HG03175 (cell line): ENCODE data around the gene KCNA10.
"Not testable (repeated sequence)": the region's sequence is repeated elsewhere in the genome, so short reads cannot be mapped to it uniquely, and the experiment has no call there.

Source experiments
- ATAC-seq: cut with Tn5 transposase; IDR thresholded peaks from one replicate; pipeline ENCODE4 v1.9.1; 2021; ENCODE audit warnings: mild to moderate bottlenecking, moderate library complexity; ENCODE audit not compliant: unreplicated experiment

The KCNA10 gene

DNA sequence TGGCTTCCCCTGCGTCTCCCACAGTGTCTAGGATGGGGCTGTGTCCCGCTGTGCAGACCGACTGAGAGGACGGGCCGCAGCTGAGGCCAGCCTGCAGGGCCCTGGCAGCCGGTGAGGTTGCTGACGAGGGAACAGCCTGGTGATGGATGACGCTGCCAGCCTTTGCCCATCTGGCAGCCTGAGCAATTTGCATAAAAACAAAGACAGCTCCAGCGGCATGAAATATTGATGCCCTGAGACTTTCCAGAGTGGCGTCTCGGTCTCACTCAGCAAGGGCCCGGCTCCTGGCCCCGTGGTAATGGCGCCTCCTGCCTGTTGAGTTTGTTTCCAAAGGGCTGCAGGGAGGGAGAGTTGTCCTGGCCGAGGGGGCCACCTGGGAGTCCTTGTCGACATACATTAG lies 19.1 kb upstream of the KCNA10 start:
- ATAC-seq: no peak

DNA sequence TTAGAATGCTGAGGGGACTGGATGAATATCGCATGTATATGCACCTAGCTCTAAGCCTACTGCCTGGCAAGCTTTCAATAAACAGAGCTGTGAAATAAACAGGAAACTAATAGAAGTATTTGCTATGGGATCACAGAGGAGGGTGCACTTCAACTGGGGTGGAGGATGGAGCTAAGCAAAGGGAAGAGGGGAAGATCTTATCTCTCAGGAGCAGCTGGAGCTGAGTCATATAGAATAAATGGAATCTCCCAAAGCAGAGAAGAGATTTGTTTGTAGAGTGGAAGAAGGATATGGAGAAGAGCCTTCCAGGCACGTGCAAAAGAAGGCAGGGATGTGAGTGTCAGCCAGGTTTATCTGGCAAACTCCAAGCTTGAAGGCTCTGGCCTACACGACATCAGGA lies 17.0 kb upstream of the KCNA10 start:
- no peak for ATAC-seq

DNA sequence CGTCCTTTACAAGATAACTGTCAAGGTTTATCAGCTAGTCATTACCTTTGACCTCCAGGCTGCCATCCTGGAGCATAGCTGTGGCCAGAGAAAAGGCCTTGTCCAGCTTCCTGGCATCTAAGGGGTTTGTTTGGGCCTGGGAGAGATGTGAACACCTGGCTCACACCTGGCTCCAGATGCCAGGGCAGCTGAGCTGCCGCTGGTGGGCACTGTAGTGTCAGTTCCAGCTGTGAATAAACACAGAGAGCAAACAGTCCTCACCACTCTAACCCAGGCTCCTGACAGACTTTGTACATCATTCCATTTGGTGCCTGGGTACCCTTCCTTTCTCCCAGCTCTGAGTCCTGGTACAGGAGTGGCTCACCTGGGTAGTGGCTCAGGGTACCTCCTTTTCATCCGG lies 14.3 kb upstream of the KCNA10 start:
- no peak for ATAC-seq

- ATAC-seq: no peak
Observed at GRCh38 chr1:110529011-110529410, 10.0 kb upstream of the KCNA10 start.

DNA sequence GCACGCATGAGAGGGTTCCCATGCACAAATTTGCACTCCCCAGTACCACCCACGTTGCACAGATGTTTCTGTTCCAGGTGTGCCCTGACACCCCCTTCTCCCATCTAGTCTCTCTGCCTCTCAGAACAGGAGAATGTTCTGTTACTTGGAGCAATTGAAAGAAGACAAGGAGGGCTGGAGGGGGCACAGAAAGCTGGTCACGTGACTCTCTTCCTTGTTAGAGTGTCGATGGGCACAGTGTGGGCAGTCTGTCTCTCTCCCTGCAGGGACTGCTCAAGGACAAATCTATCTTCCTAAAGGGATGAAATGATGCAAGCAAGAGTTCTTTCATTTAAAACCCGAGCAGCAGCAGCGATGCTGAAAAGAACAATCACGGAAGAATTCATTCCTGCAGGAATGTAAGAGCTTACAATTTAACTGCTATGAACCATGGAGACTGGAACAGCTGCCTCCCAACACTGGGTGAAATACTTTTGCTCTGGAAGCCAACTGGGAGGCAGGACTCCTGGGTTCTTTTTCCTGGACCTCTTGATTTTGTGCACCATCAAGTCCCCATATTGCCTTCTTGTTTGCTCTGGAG lies 7.3 kb upstream of the KCNA10 start:
- ATAC-seq: no peak

GRCh38 chr1:110525249-110525595 lies 6.2 kb upstream of the KCNA10 start:
- ATAC-seq: no peak

DNA sequence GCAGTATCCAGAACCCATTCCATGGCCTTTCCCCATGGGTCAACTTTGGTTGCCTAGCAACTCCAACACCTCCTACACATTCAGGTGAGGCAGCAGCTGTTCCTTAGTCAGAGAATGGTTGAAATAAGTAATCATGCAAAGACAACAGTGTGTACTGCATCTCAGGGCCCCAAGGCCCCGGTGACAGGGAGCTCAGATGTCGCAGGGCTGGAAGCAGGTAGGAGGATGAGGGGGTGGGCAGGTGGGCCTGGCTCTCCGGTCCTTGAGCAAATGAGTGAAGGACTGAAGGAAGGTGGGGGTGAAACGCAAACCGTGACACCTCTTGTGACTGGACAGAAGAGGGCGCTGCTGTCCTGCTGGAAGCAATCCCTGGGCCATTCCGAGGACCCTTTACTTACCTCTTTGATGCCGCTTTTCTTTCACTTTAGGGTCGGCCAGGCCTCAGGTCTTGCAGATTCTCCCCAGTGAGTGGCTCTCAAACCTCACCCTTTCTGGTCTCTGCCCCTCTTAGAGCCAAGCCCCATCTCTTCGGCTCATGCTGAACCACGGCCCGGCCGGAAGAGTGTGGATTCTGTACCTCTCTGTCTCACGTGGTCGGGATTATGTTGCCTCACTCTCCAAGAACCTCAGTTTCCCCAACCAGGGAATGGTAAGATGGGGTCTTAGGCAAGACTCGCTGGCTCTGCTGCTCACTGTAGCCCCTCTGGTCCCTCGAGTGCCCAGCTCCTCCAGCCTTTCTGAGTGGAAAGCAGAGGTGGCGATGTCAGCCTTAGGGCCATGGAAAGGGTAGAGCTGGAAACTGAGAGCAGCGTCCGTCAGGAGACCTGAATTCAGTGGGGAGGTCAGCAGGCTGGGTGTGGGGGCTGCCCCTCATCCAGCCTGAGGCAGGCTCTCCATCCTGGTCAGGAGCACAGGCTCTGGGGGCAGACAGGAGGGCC lies 5.6 kb upstream of the KCNA10 start:
- no peak for ATAC-seq

- ATAC-seq: no peak
Observed at GRCh38 chr1:110523011-110523410, 4.0 kb upstream of the KCNA10 start.

GRCh38 chr1:110522560-110522959 lies 3.6 kb upstream of the KCNA10 start:
- no peak for ATAC-seq

- ATAC-seq: no peak
Observed at GRCh38 chr1:110520827-110521226, 1.9 kb upstream of the KCNA10 start.

DNA sequence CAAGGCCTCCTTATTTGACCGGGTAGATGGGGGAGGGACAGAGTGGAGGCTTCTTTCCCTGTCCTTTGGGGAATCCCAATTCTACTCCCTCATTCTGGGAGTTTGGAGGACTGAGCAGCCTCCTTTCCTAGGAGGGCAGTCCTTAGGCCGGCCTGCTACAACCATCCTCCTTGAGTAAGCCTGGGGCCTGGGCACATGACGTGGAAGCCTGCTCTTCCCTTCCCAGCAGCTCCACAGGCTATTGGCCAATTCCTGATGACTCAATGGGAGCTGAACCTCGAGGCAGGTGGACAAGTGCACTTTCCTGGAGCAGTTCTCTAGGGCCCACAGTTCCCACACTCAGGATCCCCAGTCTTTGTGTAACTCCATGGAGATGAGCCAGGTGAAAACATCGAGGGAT lies 3.1 kb downstream of the KCNA10 start:
- ATAC-seq: no peak

GRCh38 chr1:110515041-110515440 lies 3.9 kb downstream of the KCNA10 start:
- ATAC-seq: no peak

DNA sequence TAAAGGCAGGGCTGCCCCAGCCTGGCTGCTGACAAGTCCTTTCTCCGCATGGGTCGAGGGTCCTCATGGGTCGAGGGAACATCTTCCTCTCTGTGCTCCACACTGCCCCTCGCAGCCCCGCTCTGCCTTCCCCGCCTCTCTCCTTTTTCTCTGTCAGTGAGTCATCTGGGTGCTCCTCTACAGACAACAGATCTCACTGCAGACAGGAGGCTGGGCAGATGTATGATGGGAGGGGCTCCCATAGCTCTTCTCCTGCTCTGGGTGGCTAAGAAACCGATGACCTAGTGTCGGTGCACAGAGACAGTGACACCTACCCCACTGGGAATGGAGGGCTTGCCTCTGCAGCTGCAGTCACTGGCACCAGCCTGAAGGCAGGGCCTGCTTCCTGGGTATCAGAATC lies 5.5 kb downstream of the KCNA10 start:
- no peak for ATAC-seq

DNA sequence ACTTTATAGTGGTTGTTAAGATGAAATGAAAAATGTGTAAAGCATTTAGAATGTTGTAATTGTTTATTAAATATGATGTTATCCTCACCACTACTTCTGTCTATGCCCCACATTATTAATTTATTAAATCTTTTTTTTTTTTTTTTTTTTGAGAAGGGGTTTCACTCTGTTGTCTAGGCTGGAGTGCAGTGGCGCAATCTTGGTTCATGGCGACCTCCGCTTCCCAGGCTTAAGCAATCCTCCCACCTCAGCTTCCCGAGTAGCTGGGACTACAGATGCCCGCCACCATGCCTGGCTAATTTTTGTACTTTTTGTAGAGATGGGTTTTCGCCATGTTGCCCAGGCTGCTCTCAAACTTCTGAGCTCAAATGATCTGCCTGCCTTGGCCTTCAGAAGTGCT lies 7.5 kb downstream of the KCNA10 start:
- ATAC-seq: no peak

- ATAC-seq: not testable (repeated sequence)
Observed at GRCh38 chr1:110510921-110511320, 8.1 kb downstream of the KCNA10 start.

GRCh38 chr1:110509655-110510054 lies 9.3 kb downstream of the KCNA10 start:
- ATAC-seq: no peak

- ATAC-seq: no peak
Observed at GRCh38 chr1:110508028-110508940, 10.7 kb downstream of the KCNA10 start.

DNA sequence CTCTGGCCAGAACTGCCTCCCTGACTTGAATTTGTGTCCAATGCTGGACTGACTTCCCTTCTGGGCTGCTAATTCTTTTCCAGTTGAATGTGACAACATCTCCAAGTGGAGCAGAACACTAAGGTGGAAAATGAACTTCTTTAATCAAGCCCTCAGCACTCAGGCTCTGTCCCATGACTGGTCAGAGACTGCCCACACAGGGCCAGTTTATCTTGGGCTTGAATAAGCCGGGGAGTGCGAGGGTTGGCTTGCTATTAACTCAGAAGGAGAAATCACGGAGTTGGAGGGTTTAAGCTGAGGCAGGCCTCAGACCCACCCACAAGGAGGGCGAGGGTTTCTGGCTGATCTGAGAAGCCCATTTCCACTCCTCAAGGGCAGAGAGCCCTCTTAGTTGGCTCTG lies 12.4 kb downstream of the KCNA10 start:
- no peak for ATAC-seq

DNA sequence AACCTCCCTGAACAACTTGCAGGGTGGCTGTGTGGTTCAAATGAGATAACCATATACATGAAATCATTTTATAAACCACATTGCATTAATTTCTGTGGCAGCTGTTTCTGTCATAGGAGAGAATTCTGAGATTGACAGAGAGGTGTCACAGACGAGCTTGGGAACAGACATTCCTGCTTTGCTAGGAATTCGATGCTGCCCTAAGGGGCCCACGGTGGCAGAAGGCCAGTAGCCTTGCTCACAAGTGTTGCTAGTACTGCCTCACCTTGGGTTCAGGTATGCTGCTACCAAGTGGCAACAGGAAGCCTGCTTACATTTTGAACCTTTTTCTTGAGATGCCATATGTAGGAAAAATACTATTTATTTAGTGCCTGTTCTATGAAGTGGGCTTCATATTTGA lies 13.4 kb downstream of the KCNA10 start:
- no peak for ATAC-seq

DNA sequence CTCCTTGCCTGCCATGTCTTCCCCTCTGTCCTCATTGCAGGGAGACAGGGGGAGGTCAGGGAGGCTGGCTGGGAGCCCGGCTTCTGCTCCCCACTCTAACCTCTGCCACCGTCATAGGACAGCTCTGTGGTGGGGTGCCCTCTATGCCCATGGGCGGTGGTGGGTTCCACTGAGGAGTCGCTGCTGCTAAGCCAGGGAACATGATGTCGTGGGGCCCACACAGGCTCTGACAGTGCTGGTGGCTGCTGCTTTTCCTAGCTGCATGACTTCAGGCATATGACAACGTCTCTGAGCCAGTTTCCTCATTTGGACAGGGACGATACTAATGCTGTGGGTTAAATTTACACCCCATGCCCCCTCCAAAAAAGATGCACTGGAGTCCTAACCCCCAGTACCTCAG lies 14.7 kb downstream of the KCNA10 start:
- ATAC-seq: no peak

- no peak for ATAC-seq
Observed at GRCh38 chr1:110503471-110503870, 15.5 kb downstream of the KCNA10 start.
